GM23338 (cell line): ENCODE data around the gene NCAPH2. TPM values are rescaled to one million over a fixed set of nuclear protein-coding genes. Genes with fewer than 3 reads are reported as not detected.

Experiments used
- ATAC-seq: fragments of 200-7000 bp; cut with Tn5 transposase; 3 replicates; pipeline ENCODE4 v1.9.1; 2020
- DNase-seq: peaks from one replicate; pipeline ENCODE4 v3.0.0-alpha.2; 2015; ENCODE audit warnings: low spot score
- H2AFZ ChIP-seq: fragments of 200-600 bp; sonication (generic); 2 replicates; pipeline ENCODE4 v1.8.0; 2016; ENCODE audit warnings: antibody characterized with exemption, mild to moderate bottlenecking, moderate library complexity
- H3F3A ChIP-seq: fragments of 200-600 bp; sonication (generic); replicated peaks from 2 replicates; pipeline ENCODE4 v1.8.0; 2017; ENCODE audit warnings: antibody characterized with exemption, mixed run types, low read depth
- H3K27ac ChIP-seq: fragments of 200-600 bp; sonication (generic); 2 replicates; pipeline ENCODE4 v1.6.1; 2016; ENCODE audit warnings: low read depth
- H3K27me3 ChIP-seq: fragments of 200-600 bp; sonication (generic); 2 replicates; pipeline ENCODE4 v1.8.0; 2016; ENCODE audit warnings: mild to moderate bottlenecking, mixed run types, moderate library complexity; ENCODE audit not compliant: insufficient read depth
- H3K36me3 ChIP-seq: fragments of 200-600 bp; sonication (generic); 2 replicates; pipeline ENCODE4 v1.8.0; 2016; ENCODE audit warnings: mild to moderate bottlenecking; ENCODE audit not compliant: insufficient read depth
- H3K4me1 ChIP-seq: fragments of 200-600 bp; sonication (generic); 2 replicates; pipeline ENCODE4 v1.8.0; 2016; ENCODE audit warnings: mild to moderate bottlenecking, moderate library complexity; ENCODE audit not compliant: insufficient read depth
- H3K4me2 ChIP-seq: fragments of 200-600 bp; sonication (generic); 2 replicates; pipeline ENCODE4 v1.7.1; 2017; ENCODE audit warnings: mixed run types
- H3K4me3 ChIP-seq: fragments of 200-600 bp; sonication (generic); 2 replicates; pipeline ENCODE4 v1.6.1; 2016; ENCODE audit warnings: mixed run types
- H3K79me2 ChIP-seq: fragments of 200-600 bp; sonication (generic); replicated peaks from 2 replicates; pipeline ENCODE4 v1.8.0; 2017; ENCODE audit warnings: mild to moderate bottlenecking; ENCODE audit not compliant: insufficient read depth
- H3K9me2 ChIP-seq: fragments of 200-600 bp; sonication (generic); 2 replicates; pipeline ENCODE4 v1.8.0; 2017; ENCODE audit not compliant: insufficient read depth
- H4K20me1 ChIP-seq: fragments of 200-600 bp; sonication (generic); replicated peaks from 2 replicates; pipeline ENCODE4 v1.8.0; 2017; ENCODE audit warnings: mild to moderate bottlenecking; ENCODE audit not compliant: insufficient read depth
- H3K27ac Mint-ChIP-seq: 2 replicates; pipeline ENCODE4 v1.8.0; 2020; ENCODE audit warnings: inconsistent platforms, mild to moderate bottlenecking, moderate library complexity, mixed read lengths
- H3K27me3 Mint-ChIP-seq: 3 replicates; pipeline ENCODE4 v1.8.0; 2022; ENCODE audit warnings: low read depth, mild to moderate bottlenecking, moderate library complexity, mixed read lengths, inconsistent platforms; ENCODE audit not compliant: insufficient read depth, poor library complexity
- H3K36me3 Mint-ChIP-seq: 3 replicates; pipeline ENCODE4 v1.8.0; 2021; ENCODE audit warnings: low read depth, mild to moderate bottlenecking, inconsistent platforms, moderate library complexity, mixed read lengths
- H3K4me1 Mint-ChIP-seq: 3 replicates; pipeline ENCODE4 v1.8.0; 2020; ENCODE audit warnings: mild to moderate bottlenecking, inconsistent platforms, mixed read lengths
- H3K4me3 Mint-ChIP-seq: 3 replicates; pipeline ENCODE4 v1.8.0; 2021; ENCODE audit warnings: moderate library complexity, mild to moderate bottlenecking, inconsistent platforms, mixed read lengths
- H3K9me3 Mint-ChIP-seq: 3 replicates; pipeline ENCODE4 v1.8.0; 2020; ENCODE audit warnings: moderate library complexity, mild to moderate bottlenecking, inconsistent platforms, mixed read lengths
- CREB1 ChIP-seq: fragments of 250-450 bp; sonication (Bioruptor Pico); IDR thresholded peaks from 2 replicates; pipeline ENCODE4 v1.5.0; 2020; ENCODE audit warnings: low read depth, mild to moderate bottlenecking, moderate library complexity
- EZH2 ChIP-seq: fragments of 200-600 bp; sonication (generic); IDR thresholded peaks from one replicate; pipeline ENCODE4 v1.8.0; 2017; ENCODE audit warnings: antibody characterized with exemption, mild to moderate bottlenecking, low read depth; ENCODE audit not compliant: unreplicated experiment
- EZH2phosphoT487 ChIP-seq: fragments of 200-600 bp; sonication (generic); IDR thresholded peaks from one replicate; pipeline ENCODE4 v1.8.1; 2018; ENCODE audit warnings: antibody characterized with exemption; ENCODE audit not compliant: unreplicated experiment
- POLR2AphosphoS5 ChIP-seq: IDR thresholded peaks from 2 replicates; pipeline ENCODE4 v1.6.1; 2016; ENCODE audit warnings: antibody characterized with exemption, low read depth
- STAT1 ChIP-seq: IDR thresholded peaks from one replicate; pipeline ENCODE4 v1.6.1; 2016; ENCODE audit warnings: antibody characterized with exemption; ENCODE audit not compliant: unreplicated experiment
- polyA plus RNA-seq: library from polyadenylated mRNA; unstranded; fragments of >200 nt; fragmentation: Nextera tagmentation; extraction: Ambion mirVana; gene quantifications from 2 replicates; pipeline ENCODE4 v1.2.1, GENCODE V29; 2016
- total RNA-seq: library from RNA; depleted of rRNA; stranded (reverse); fragments of >200 nt; shearing (Covaris generic); gene quantifications from 2 replicates; pipeline ENCODE4 v1.2.3, GENCODE V29; 2014
- TF ChIP-seq, protein P1 (sequence below): IDR thresholded peaks from 2 replicates; pipeline ENCODE4 v1.6.1; 2016; ENCODE audit warnings: antibody characterized with exemption
- TF ChIP-seq, protein P2 (sequence below), 2 experiments: fragments of 200-600 bp in 1 of 2; sonication (generic) in 1 of 2; conservative IDR thresholded peaks; 2 replicates each; pipeline versions ENCODE4 v1.5.1 to v1.6.1; 2016 to 2017; ENCODE audit warnings: antibody characterized with exemption in 2 of 2, low read depth in 2 of 2, mild to moderate bottlenecking in 2 of 2, moderate library complexity in 1 of 2
- TF ChIP-seq, protein P3 (sequence below): IDR thresholded peaks from one replicate; pipeline ENCODE4 v1.6.1; 2018; ENCODE audit warnings: antibody characterized with exemption; ENCODE audit not compliant: unreplicated experiment

Gene NCAPH2
- total and polyA plus RNA-seq, 2 experiments from 2014 or later = 52.2 to 76.1 TPM

DNA sequence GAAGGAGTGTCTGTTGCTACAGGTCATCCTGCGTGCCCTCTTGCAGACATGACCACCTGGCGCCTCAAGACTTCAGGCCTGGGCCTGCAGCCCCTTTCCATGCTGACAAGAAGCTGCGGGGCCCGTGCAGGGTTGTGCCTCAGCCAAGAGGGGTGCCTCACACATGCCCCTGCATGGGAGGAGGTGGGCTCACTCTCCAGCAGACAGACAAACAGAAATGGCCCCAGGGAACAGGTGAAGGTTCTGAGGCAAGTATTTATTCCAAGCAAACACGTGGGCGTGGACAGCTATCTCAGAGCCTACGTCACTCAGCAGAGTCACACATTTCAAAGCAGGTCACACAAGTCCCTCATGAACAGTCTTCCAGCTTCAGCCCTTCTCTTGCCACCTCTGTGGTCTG is 60.6 kb downstream of the NCAPH2 start (continued):
- TF ChIP-seq, protein P1, sequence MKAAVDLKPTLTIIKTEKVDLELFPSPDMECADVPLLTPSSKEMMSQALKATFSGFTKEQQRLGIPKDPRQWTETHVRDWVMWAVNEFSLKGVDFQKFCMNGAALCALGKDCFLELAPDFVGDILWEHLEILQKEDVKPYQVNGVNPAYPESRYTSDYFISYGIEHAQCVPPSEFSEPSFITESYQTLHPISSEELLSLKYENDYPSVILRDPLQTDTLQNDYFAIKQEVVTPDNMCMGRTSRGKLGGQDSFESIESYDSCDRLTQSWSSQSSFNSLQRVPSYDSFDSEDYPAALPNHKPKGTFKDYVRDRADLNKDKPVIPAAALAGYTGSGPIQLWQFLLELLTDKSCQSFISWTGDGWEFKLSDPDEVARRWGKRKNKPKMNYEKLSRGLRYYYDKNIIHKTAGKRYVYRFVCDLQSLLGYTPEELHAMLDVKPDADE = no peak
- TF ChIP-seq EZH2phosphoT487 = no peak

DNA sequence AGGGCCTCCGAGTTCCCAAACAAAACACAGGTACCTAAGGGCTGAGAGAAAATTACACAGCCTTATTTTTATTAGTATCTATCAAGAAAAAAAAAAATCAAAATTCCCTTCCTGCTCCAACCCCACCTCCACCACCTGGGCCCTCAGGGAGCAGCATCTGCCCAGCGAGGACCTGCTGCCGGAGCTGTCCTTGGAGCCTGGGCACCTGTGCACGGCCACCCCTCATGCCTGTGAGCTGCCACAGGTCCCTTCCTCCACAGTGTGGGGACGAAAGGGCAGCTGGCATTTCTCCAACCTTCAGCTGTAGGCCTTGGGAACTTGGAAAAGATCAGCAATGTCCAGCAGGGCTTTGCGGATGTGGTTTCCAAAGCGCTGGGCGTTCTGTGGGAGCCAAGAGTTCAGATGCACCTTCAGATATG is 61.0 kb downstream of the NCAPH2 start:
- Mint-ChIP-seq H3K27ac (no peak overlapping the region), H3K4me3 (no peak overlapping the region), H3K36me3 (peaks cover 38% of the 10 kb centered on the region), H3K9me3 (no peaks in the 10 kb centered on the region), H3K27me3 (peaks cover 7% of the 10 kb centered on the region), H3K4me1 (no peaks in the 10 kb centered on the region)
- Histone ChIP-seq H3K79me2 (no peaks in the 10 kb centered on the region), H3K27me3 (peaks cover 7% of the 10 kb centered on the region; the same call in 1 of the 2 replicates), H3K36me3 (no peaks in the 10 kb centered on the region), H3K4me2 (no peak overlapping the region), H3K9me2 (no peaks in the 10 kb centered on the region), H2AFZ (no peak overlapping the region), H3K4me3 (no peak overlapping the region), H4K20me1 (no peaks in the 10 kb centered on the region), H3F3A (no peaks in the 10 kb centered on the region), H3K27ac (no peak overlapping the region), H3K4me1 (no peaks in the 10 kb centered on the region)
- ATAC-seq = no peak
- TF ChIP-seq, protein P2, sequence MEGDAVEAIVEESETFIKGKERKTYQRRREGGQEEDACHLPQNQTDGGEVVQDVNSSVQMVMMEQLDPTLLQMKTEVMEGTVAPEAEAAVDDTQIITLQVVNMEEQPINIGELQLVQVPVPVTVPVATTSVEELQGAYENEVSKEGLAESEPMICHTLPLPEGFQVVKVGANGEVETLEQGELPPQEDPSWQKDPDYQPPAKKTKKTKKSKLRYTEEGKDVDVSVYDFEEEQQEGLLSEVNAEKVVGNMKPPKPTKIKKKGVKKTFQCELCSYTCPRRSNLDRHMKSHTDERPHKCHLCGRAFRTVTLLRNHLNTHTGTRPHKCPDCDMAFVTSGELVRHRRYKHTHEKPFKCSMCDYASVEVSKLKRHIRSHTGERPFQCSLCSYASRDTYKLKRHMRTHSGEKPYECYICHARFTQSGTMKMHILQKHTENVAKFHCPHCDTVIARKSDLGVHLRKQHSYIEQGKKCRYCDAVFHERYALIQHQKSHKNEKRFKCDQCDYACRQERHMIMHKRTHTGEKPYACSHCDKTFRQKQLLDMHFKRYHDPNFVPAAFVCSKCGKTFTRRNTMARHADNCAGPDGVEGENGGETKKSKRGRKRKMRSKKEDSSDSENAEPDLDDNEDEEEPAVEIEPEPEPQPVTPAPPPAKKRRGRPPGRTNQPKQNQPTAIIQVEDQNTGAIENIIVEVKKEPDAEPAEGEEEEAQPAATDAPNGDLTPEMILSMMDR (conservative IDR thresholded peaks at IDR 0.05; ENCODE audit: low read depth in 2 of 2) = no peak
- TF ChIP-seq, protein P1 = no peak
- TF ChIP-seq POLR2AphosphoS5 (no peak), CREB1 (CRISPR knock-in tag) (no peak), EZH2 (no peak), STAT1 (no peak)
- TF ChIP-seq, protein P3, sequence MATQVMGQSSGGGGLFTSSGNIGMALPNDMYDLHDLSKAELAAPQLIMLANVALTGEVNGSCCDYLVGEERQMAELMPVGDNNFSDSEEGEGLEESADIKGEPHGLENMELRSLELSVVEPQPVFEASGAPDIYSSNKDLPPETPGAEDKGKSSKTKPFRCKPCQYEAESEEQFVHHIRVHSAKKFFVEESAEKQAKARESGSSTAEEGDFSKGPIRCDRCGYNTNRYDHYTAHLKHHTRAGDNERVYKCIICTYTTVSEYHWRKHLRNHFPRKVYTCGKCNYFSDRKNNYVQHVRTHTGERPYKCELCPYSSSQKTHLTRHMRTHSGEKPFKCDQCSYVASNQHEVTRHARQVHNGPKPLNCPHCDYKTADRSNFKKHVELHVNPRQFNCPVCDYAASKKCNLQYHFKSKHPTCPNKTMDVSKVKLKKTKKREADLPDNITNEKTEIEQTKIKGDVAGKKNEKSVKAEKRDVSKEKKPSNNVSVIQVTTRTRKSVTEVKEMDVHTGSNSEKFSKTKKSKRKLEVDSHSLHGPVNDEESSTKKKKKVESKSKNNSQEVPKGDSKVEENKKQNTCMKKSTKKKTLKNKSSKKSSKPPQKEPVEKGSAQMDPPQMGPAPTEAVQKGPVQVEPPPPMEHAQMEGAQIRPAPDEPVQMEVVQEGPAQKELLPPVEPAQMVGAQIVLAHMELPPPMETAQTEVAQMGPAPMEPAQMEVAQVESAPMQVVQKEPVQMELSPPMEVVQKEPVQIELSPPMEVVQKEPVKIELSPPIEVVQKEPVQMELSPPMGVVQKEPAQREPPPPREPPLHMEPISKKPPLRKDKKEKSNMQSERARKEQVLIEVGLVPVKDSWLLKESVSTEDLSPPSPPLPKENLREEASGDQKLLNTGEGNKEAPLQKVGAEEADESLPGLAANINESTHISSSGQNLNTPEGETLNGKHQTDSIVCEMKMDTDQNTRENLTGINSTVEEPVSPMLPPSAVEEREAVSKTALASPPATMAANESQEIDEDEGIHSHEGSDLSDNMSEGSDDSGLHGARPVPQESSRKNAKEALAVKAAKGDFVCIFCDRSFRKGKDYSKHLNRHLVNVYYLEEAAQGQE = no peak
- no peak for DNase-seq
